ENCODE data around the gene BEAN1. TPM values are rescaled to one million over a fixed set of nuclear protein-coding genes. Genes with fewer than 3 reads are reported as not detected.
"Not testable (repeated sequence)": the region's sequence is repeated elsewhere in the genome, so short reads cannot be mapped to it uniquely, and the experiment has no call there.

The BEAN1 gene
- total RNA-seq, 1 donor from 2014 or later = 3.3 TPM

DNA sequence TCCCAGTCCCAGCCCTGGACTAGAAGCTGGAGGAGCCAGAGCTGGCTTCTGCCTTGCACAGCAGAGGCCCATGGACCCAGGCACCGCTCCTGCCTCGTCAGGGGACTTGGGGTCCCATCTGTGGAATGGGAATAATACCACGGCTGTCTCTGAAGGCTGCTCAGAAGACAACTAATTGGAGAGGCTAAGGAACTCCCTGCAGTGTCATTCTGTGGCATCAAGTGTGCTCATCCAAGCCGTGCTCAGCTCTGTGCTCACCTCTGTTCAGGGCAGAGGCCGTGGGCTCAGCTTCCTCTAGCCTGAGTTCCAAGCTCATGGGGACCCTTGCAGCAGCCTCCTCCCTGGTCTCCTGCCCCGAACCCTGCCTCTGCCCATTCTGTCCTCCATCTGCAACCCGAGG is 31.8 kb downstream of the BEAN1 start:
- no peak for DNase-seq
- intact Hi-C loops (cut with micrococcal nuclease) = no loop called here
- no peak for ATAC-seq

DNA sequence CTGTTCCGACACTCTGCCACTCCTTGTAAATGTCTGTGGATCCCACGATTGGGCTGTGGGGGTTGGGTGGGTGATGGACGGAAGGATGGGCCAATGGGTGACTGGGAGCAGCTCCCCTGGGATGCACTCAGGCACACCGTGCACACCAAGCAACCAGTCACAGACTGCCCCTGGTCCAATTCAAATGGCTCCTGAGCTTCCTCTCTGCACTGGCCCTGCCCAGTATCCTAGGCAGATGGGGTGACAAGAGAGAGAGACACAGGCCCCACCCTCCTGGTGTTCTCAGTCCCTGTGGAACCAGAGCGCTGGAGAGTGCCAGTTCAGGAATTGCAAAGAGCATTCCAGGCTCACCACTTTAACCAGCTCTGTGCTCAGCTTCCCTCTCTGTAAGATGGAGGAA is 32.8 kb downstream of the BEAN1 start:
- DNase-seq (no peak), ATAC-seq (no peak)
- intact Hi-C loops (cut with micrococcal nuclease) = no loop called here

DNA sequence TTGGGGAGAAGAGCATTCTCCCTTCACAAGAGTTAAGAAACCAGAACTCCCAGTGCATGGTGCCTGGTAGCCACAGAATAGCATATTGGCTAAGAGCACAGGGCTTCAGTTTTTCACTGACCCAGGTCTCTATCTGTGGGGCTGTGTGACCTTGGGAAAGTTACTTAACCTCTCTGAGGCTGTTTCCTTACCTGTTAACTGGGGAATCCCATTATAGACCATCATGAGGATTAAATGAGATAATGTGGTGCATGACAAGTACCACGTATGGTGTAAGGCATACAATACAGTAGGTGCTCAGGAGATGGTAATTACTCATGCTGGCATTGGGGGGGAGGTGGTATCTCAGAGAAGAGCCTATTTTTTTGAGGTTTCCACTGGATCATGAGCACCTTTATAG is 33.6 kb downstream of the BEAN1 start:
- ATAC-seq = no peak

DNA sequence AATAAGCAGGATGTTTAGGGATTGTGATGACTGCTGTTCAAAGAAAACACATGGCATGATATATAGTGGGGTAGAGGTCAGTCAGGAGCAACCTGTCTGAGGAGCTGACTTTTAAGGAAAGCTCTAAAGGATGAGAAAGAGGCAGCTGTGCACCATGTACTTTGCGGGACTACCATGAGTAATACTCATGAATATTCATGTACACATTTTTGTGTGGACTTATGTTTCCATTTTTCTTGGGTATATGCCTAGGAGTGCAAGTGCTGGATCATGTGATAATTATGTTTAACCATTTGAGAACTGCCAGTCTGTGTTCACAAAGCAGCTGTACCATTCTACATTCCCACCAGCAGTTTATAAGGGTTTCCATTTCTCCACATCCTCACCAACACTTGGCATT is 35.8 kb downstream of the BEAN1 start:
- ATAC-seq = no peak
- intact Hi-C loops (cut with micrococcal nuclease) = no loop called here
- DNase-seq = no peak

More for the DNA sequence above, 33.6 kb downstream of the BEAN1 start:
- no peak for DNase-seq
- intact Hi-C loops (cut with micrococcal nuclease) = no loop called here

DNA sequence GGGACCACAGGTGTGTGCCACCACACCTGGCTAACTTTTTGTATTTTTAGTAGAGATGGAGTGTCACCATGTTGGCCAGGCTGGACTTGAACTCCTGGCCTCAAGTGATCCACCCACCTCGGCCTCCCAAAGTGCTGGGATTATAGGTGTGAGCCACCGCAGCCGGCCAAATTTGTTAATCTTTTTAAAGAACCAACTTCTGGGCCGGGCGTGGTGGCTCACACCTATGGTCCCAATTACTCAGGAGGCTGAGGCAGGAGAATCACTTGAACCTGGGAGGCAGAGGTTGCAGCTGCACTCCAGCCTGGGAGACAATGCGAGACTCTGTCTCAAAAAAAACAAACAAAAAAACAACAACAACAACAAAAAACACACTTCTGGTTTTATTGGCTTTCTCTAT is 38.9 kb downstream of the BEAN1 start:
- intact Hi-C loops (cut with micrococcal nuclease); ATAC-seq; DNase-seq: not testable (repeated sequence)

DNA sequence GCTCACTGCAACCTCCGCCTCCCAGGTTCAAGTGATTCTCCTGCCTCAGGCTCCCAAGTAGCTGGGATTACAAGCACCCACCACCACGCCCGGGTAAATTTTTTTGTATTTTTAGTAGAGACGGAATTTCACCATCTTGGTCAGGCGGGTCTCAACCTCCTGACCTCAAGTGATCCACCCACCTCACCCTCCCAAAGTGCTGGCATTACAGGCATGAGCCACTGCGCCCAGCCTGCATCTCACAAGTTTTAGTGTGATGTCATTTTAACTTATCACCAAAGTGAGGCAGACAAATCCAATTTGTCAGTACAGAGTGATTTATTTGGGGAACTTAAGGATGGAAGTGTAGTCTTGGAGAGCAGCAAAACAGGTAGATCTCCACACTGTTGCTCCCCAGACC is 39.5 kb downstream of the BEAN1 start:
- ATAC-seq; intact Hi-C loops (cut with micrococcal nuclease); DNase-seq: not testable (repeated sequence)

DNA sequence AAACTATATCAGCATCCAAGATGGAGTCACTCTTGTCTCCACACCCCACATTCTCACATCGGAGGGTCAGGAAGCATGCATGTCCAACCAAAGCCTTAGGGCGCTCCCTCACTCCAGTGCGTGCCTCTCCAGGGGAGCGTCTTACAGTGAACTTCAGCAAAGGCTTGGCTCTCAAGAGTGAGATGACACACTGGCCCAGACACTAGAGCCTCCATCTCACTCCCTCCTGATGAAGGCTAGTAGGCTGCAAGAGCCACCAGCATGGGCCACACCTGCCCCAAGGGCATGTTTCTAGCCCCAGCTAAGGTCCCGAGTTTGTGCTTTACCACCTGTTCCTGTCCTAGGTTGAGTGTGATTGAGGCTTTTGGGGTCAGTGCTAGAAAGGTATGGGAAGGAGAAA is 40.5 kb downstream of the BEAN1 start:
- DNase-seq = no peak
- no peak for ATAC-seq
- intact Hi-C loops (cut with micrococcal nuclease) = no loop called here

DNA sequence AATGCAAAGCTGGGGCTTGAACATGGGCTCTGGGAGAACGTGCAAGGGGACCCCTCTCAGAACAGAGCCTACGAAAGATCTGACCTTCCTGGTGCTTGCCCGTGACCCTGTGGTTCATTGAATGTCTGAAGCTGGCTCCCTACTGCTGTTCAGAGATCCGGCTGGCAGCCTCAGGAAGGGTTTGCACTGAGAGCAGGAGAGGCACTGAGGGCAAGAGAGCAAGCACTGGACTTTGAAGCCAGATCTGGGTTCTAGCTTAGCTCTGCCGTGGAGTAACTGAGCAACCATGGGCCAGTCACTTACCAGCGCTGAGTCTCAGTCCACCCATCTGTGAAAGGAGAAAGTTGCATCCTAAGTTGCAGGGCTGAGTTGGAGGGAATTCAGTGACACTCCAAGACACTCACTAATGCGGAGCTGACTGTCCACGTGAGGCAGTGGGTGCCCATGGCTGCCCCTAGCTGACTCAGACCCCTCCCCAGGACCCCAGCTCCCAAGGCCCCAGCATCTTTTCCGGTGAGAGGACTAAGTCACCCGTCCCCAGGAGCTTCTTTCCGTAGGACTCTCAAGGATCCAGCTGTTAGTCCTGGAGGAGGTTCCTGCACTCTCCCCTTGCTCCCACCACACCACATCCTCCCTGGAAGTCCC is 41.3 kb downstream of the BEAN1 start:
- ATAC-seq (no peak), DNase-seq (peak; percentile 10)
- intact Hi-C loops (cut with micrococcal nuclease) = no loop called here

DNA sequence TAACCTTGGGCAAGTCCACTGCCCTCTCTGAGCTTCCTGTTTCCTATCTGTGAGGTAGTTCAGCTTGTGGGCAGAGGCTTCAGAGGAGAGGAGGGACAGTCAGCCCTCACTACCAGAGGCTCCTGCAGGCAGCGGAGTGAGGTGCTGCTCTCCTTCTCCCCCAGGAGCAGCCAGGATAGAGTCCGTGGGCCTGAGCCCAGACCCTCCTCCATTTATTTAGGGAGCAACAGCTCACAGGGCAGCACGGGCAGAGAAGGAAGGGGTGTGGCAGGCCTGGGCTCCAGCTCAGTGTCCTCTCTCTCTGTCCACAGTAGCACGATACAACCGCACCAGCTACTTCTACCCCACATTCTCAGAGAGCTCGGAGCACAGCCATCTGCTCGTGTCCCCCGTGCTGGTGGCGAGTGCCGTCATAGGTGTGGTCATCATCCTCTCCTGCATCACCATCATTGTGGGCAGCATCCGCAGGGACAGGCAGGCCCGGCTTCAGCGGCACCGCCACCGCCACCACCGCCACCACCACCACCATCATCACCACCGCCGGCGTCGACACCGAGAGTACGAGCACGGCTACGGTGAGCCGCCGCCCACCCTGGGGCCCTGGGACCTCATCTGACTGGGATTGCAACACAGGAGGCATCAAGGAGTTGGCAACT is 42.3 kb downstream of the BEAN1 start:
- ATAC-seq = no peak
- no peak for DNase-seq
- intact Hi-C loops (cut with micrococcal nuclease) = no loop called here

DNA sequence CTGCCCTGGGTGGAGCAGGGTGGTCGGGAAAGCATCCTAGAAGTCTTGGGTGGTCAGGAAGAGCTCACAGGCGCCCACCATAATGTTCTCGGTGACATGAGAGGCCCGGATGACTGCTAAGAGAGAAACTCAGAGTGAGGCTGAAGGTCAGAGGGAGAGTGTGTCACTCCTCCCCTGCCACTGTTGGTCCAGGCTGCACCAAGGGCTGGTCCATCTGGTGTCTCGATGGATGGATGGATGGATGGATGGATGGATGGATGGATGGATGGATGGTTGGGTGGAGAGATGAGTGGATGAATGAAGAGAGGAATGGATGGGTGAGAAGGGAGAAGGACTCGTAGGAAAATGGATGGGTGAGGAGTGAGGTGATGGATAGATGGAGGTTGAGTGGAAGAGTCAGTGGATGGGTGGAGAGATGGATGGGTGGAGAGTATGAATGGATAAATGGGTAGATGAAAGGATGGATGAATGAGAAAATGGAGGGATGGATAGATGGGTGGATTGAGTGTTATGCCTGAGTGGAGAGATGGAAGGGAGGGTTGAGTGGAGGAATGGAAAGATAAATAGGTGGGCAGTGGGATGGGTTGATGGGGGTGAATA is 43.0 kb downstream of the BEAN1 start:
- DNase-seq (no peak), ATAC-seq (no peak)
- intact Hi-C loops (cut with micrococcal nuclease) = no loop called here

DNA sequence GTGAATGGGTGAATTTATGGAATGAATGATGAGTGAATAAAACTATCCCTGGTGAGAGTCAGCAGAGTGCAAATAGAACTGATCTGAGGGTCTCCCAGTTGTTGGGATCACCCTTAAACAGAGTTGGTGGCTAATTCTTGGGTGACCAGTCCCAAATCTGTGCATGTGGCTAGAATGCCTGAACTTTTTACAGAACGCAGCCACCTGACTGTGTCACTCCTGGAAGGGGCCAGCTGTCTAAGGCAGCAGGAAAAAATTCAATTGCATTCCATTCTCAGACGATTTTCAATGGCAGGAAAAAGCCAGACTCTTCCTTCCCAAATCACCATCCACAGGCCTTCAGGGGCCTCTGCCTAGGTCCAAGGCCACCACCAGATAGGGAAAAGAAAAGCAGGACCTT is 43.5 kb downstream of the BEAN1 start:
- ATAC-seq (no peak), DNase-seq (no peak)
- intact Hi-C loops (cut with micrococcal nuclease) = no loop called here

DNA sequence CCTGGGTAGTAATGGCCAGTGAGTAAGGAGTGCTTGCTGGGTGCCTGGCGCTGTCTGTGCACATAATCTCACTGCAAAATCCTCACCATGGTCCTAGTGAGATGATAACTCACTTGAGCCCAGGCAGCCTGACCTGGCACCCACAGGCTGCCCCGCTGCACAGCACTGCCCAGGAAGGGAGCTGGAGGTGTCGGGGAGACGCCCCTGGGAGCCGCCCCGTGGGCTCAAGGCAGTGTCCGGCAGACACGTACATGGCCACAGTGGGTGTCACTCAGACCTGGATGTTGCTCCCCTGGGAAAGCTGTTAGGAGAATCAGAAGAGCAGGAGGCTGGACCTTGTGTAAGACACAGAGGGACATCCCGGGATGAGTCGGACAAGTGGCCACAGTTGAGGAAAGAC is 44.2 kb downstream of the BEAN1 start:
- no peak for DNase-seq
- ATAC-seq = no peak
- intact Hi-C loops (cut with micrococcal nuclease) = no loop called here

DNA sequence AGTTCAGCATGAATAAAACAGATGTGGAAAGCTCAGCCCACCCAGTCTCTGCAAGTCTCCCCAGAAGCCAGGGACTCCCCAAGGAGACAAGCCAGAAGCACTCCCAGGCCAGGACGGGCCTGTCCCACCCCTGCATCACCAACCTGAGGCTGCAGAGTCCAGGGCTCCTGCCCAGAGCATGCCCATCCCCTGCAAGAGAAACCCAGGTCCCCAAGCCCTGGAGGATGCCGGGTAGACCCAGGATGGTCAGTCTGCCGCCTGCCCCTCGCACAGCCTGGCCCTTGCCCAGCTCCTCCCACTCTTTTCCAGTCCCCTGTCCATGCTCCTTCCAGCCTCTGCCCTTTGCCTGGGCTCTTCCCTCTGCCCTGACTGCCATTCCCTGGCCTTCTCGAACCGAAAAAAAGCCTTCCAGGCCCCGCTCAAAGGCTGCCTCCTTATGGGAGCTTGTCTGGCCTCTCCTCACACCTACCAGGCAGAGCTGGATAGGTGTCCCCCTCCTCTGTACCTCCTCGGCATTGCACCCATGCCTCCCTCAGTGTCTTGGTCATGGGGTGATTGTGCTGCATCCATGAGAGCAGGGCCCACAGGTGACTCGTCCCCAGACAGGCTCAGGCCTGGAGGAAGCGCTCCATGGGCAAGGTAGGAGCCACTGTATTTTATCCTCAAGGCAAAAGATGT is 44.8 kb downstream of the BEAN1 start:
- no peak for ATAC-seq

DNA sequence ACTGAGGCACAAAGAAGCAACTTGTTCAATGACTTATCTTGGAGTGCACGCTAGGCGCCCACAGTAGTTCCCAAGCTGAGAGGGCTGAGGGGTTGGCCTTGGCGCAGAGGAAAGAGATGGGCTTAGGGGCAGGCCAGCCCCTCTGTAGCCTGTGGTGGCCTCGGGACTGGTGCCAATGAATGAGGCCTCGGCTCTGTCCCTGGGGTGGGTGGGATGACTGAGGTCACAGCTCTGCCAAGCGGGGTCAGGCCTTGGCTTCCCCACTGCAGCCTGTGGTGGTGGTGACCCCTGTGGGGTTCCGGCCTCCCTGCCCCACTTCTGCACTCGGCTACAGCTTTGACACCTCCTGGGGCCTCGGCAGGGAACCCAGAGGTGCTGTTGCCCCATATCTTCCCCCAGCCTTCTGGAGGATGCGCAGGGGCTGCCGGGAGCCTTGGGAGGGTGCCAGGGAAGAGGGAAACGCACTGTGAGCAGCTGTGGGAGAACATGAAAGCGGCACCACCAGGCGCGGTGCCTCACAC is 46.0 kb downstream of the BEAN1 start:
- DNase-seq = peak; percentile 22

More for the DNA sequence above, 44.8 kb downstream of the BEAN1 start:
- intact Hi-C loops (cut with micrococcal nuclease) = no loop called here
- no peak for DNase-seq

DNA sequence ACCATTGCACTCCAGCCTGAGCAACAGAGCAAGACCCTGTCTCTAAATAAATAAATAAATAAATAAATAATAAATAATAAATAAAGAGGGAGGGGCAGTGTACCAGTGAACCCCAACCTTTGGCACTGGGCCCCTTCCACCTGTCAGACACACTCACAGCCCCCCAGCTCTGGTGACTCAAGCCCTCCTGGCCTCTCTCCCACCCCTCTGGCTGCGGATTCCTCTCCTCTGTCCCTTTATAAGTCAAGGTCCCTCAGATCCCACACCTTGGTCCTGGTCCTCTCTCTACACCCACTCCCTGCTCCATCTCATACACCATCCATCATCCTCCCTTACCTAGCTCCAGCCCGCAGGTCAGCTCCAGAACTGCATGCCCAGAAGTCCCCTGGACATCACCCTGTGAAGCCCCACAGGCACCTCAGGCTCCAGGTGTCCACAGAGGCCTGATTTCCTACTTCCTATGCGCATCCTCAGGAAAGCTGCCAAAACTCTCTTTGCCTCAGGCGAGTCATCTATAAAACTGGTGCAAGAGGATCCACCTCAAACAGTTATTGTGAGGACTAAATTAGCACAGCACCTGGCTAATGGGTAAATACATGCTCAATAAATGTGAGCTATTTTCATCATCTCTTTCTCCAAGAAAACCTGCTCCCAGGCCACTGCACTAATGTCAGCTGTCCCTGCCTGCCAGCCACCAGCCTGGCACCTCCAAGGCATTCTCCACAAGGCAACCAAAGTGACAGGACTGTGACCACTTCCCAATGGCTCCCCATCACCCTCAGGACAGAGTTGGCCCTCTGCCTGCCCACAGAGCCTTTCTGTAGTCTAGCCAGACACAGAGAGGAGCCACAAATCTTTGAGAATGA is 46.8 kb downstream of the BEAN1 start:
- peak; percentile 20 for DNase-seq
- intact Hi-C loops (cut with micrococcal nuclease) = no loop called here
- no peak for ATAC-seq

More for the DNA sequence above, 46.0 kb downstream of the BEAN1 start:
- intact Hi-C loops (cut with micrococcal nuclease) = no loop called here
- no peak for ATAC-seq

DNA sequence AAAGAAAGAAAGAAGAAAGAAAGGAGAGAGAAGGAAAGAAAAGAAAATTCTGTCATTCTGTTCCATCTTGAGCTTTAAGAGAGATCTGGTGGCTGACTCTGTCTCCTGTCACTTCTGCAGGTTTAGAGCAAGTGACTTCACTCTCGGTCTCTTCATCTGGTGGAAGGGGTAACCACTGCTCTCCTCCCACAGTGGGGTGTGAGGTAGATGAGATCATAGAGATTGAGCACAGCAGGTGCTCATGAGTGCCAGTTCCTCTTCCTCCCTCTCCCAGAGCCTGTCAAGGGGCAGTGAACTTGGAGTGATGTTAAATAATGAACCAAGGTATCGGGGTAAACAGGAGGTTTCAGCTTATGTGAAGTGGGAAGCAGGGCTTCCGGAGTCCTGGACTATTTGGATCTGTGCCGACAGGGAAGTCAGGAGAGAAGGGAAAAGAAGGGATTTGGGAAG is 47.7 kb downstream of the BEAN1 start:
- intact Hi-C loops (cut with micrococcal nuclease) = no loop called here
- ATAC-seq = no peak

DNA sequence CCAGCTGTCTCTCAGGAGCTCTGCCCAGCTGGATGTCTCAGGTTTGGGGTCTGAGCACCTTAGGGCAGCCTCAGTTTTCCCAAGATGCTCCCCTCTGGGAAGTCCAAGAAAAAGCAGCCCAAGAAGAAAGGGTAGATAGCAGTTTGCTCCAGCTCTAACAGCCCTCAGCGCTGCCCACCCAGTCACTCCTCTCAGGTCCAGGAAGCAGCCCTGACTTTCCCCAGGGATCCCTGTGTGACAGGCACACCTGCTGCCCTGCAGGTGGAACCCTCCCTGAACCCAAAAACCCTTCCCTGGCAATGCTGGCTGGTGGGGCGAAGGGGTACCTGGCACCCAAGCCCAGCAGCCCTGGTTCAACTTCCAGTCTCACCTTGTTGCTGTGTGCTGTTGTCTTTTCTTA is 48.1 kb downstream of the BEAN1 start:
- DNase-seq = peak; percentile 7
- ATAC-seq = no peak
- intact Hi-C loops (cut with micrococcal nuclease) = no loop called here

More for the DNA sequence above, 47.7 kb downstream of the BEAN1 start:
- DNase-seq = no peak

DNA sequence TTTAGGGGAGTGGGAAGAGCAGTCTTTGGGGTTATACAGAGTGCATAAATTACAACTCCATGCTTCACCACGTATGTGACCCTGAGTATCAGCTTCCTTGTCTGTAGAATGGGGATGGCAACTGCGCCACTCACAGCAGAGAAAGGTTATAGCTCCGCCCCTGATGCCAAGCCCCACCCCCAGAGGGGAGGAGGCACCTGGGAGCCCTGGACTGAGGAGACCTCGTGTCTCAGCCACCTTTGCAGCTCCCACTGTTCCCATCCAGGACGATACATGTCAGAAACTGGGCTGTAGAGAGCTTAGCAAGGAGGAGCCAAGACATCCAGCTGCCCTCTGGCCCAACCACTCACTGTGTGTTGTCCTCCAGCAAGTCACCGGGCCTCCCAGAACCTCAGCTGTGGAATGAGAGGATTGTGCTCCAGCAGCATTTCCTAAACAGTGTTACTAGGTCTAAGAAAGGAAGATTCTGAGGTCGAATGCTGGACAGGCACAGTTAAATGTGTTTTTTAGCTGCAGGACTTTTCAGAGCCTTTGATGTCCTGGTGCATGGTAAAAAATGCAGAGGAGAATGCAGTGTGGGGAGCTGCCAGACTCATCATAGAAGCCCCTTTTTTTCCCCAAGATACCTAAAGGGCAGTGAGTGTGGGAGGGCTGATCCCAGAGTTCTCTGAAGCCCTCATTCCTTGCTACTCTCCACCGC is 49.4 kb downstream of the BEAN1 start:
- intact Hi-C loops (cut with micrococcal nuclease) = no loop called here
- DNase-seq = no peak
- no peak for ATAC-seq

Measured in left ventricle myocardium superior (tissue), 1 donor.